ENCODE data around the gene NF2. TPM values are rescaled to one million over a fixed set of nuclear protein-coding genes. Genes with fewer than 3 reads are reported as not detected.

Gene NF2
- 14.6 to 17.3 TPM (median 16.8 TPM) in 5 replicates for total RNA-seq (2022; extraction: Qiagen RNA extraction; ENCODE audit: low read depth)

DNA sequence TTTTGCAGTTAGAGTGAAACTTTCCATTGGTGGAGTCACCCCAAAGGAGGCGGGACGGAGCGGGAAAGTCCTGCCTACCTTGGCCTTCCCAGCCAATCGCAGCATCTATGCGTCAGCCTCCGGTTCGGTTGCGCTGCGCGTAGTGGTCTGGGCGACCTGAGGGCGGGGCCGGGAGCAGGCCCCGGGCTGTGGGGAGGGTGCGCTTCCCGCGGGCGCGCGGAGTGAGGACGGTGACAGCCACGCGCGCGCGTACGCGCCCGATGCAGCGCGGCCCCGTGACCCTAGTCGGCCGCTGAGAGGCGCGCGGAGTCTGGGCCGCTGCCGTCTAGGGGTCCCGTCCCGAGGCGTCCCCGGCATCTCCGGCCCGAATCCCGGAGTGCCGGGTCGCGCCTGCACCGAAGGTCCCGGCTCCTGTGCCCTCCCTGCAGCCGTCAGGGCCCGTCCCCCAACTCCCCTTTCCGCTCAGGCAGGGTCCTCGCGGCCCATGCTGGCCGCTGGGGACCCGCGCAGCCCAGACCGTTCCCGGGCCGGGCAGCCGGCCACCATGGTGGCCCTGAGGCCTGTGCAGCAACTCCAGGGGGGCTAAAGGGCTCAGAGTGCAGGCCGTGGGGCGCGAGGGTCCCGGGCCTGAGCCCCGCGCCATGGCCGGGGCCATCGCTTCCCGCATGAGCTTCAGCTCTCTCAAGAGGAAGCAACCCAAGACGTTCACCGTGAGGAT lies at the start of gene NF2:
TSS of gene NF2 (plus strand) at position 276 of the 718 bp plus-strand sequence. CDS start at position 642, 366 bp downstream.

DNA sequence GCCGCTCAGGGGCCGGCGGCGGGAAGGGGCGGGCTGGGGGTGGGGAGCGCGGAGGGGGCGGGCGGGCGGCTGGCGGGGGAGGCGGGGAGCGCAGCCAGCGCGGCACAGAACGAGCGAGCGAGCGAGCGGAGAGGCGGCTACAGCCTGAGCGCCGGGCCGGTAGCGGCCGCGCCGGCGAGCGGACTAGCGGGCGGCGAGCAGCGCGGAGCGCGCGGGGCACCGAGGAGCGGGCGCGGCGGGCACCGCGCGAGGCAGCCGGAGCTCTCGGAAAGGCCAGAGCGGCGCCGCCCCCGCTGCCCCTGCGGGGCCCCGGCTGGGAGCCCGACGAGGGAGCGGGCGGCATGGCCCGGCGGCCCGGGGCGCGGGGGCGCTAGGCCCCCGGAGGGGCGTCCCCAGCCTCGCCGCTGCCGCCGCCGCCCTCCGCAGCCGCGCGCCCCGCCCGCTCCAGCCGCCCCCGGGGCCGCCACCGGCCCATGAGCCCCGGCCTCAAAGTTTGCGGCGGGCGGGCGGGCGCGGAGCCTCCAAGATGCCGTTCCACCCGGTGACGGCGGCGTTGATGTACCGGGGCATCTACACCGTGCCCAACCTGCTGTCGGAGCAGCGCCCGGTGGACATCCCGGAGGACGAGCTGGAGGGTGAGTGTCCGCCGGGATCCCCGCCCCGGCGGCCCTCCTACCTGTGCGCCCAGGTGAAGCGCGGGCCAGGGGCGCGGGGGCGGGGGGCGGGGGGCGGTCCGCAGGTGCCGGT lies 116.6 kb downstream of the NF2 start, which contains the start of gene CABP7:
TSS of gene CABP7 (plus strand) at position 105 of the 747 bp plus-strand sequence. CDS start at position 527, 422 bp downstream.

Other genes with a start within 250 kb of the NF2 start
- 25.3 to 31.1 TPM (median 27.5 TPM) in 5 replicates for gene AP1B1, start 215.1 kb upstream of the NF2 start, total RNA-seq (2022; extraction: Qiagen RNA extraction; ENCODE audit: low read depth)
- gene RFPL1, start 165.1 kb upstream of the NF2 start, total RNA-seq (2022; extraction: Qiagen RNA extraction; ENCODE audit: low read depth): not detected in 5 replicates
- 0.05 to 0.13 TPM (median 0.06 TPM) in 5 replicates for gene NEFH, start 123.4 kb upstream of the NF2 start, total RNA-seq (2022; extraction: Qiagen RNA extraction; ENCODE audit: low read depth)
- 27.1 to 31.7 TPM (median 29.7 TPM) in 5 replicates for gene THOC5, start 49.9 kb upstream of the NF2 start, total RNA-seq (2022; extraction: Qiagen RNA extraction; ENCODE audit: low read depth)
- 57.4 to 67.7 TPM (median 63.4 TPM) in 5 replicates for gene NIPSNAP1, start 22.5 kb upstream of the NF2 start, total RNA-seq (2022; extraction: Qiagen RNA extraction; ENCODE audit: low read depth)
- 0.07 to 0.23 TPM (median 0.13 TPM) in 5 replicates for gene CABP7, start 116.4 kb downstream of the NF2 start, total RNA-seq (2022; extraction: Qiagen RNA extraction; ENCODE audit: low read depth)
- 14.1 to 20.6 TPM (median 20.0 TPM) in 5 replicates for gene ZMAT5, start 163.4 kb downstream of the NF2 start, total RNA-seq (2022; extraction: Qiagen RNA extraction; ENCODE audit: low read depth)
- gene UQCR10, start 163.7 kb downstream of the NF2 start, total RNA-seq (2022; extraction: Qiagen RNA extraction; ENCODE audit: low read depth): 107 to 128 TPM (median 117 TPM) in 5 replicates
- gene ASCC2, start 234.6 kb downstream of the NF2 start, total RNA-seq (2022; extraction: Qiagen RNA extraction; ENCODE audit: low read depth): 23.4 to 32.8 TPM (median 29.2 TPM) in 5 replicates

Measured in A549 treated with DMSO at 1 μM for 4 hours (cell line).